Endothelial cell of umbilical vein (primary cell): Measurements from ENCODE around the gene PRKG1. TPM values are rescaled to one million over a fixed set of nuclear protein-coding genes. Genes with fewer than 3 reads are reported as not detected.

Source experiments
- BruUV-seq: library from RNA; stranded (reverse); fragments of 400-500 nt; replicated peaks from 2 replicates; lab custom pipeline; 2021; lab: Mats Ljungman, UMichigan
- CTCF ChIA-PET: fragments of 300-600, 350-600 bp; sonication (Branson Sonifier 250); formaldehyde crosslinking; loops from one replicate; lab custom pipeline; 2021; ENCODE audit warnings: antibody characterized with exemption, inconsistent platforms; lab: Charles Lee
- POLR2A ChIA-PET: fragments of 300-600, 350-600 bp; sonication (Branson Sonifier 250); formaldehyde crosslinking; loops from one replicate; lab custom pipeline; 2021; ENCODE audit warnings: antibody characterized with exemption, inconsistent platforms; lab: Charles Lee
- DNase-seq: peaks from one replicate; pipeline ENCODE4 v3.0.0-alpha.2; 2011; ENCODE audit warnings: low read depth, low spot score
- FAIRE-seq: peaks from 2 replicates; lab custom pipeline; 2011; peaks lifted over from hg19 to GRCh38; lab: Jason Lieb, UNC
- H2AFZ ChIP-seq: 2 replicates; pipeline ENCODE4 v1.6.0; 2012; ENCODE audit warnings: low read depth, low read length, control low read depth, inconsistent platforms
- H3K27ac ChIP-seq: 2 replicates; pipeline ENCODE4 v1.5.1; 2011; ENCODE audit warnings: low read depth, mild to moderate bottlenecking, control low read depth, low read length, moderate library complexity; ENCODE audit not compliant: insufficient read depth
- H3K27me3 ChIP-seq, 2 experiments: 2 replicates each; pipeline versions ENCODE4 v1.6.0 to v1.6.1; 2011; ENCODE audit warnings: low read length in 2 of 2, mixed read lengths in 1 of 2; ENCODE audit not compliant: control insufficient read depth in 2 of 2, insufficient read depth in 2 of 2
- H3K36me3 ChIP-seq, 2 experiments: 2 replicates in 1 of 2; 3 replicates in 1 of 2; pipeline ENCODE4 v1.5.1; 2011; ENCODE audit warnings: low read length in 2 of 2, mild to moderate bottlenecking in 1 of 2, moderate library complexity in 1 of 2; ENCODE audit not compliant: control insufficient read depth in 2 of 2, insufficient read depth in 2 of 2; ENCODE audit errors: extremely low read depth in 1 of 2
- H3K4me1 ChIP-seq: 3 replicates; pipeline ENCODE4 v1.5.1; 2011; ENCODE audit warnings: mild to moderate bottlenecking, low read length; ENCODE audit not compliant: control insufficient read depth, insufficient read depth; ENCODE audit errors: extremely low read depth
- H3K4me2 ChIP-seq: 2 replicates; pipeline ENCODE4 v1.6.1; 2011; ENCODE audit warnings: low read length, control low read depth, mixed read lengths; ENCODE audit not compliant: insufficient read depth
- H3K4me3 ChIP-seq, 3 experiments: fragments of 200-600 bp in 1 of 3; sonication (generic), shearing (Covaris generic) in 1 of 3; replicated peaks in 1 of 3; 2 replicates each; pipeline ENCODE4 v1.5.1; 2011 to 2016; ENCODE audit warnings: control low read depth in 3 of 3, low read length in 3 of 3, mild to moderate bottlenecking in 2 of 3, inconsistent platforms in 1 of 3, low read depth in 1 of 3, moderate library complexity in 1 of 3; ENCODE audit not compliant: insufficient read depth in 1 of 3
- H3K79me2 ChIP-seq: 2 replicates; pipeline ENCODE4 v1.6.0; 2012; ENCODE audit warnings: low read length, inconsistent platforms; ENCODE audit not compliant: control insufficient read depth, insufficient read depth
- H3K9ac ChIP-seq: replicated peaks from 2 replicates; pipeline ENCODE3; 2011; ENCODE audit warnings: low read length, control low read depth; ENCODE audit not compliant: insufficient read depth; ENCODE audit errors: extremely low read depth
- H3K9me1 ChIP-seq: replicated peaks from 3 replicates; pipeline ENCODE4 v1.6.0; 2011; ENCODE audit warnings: mild to moderate bottlenecking, low read length; ENCODE audit not compliant: control insufficient read depth, insufficient read depth; ENCODE audit errors: extremely low read depth
- H3K9me3 ChIP-seq: replicated peaks from 2 replicates; pipeline ENCODE4 v1.5.1; 2012; ENCODE audit warnings: low read length, inconsistent platforms; ENCODE audit not compliant: control insufficient read depth, insufficient read depth
- H4K20me1 ChIP-seq: replicated peaks from 2 replicates; pipeline ENCODE3; 2011; ENCODE audit warnings: mild to moderate bottlenecking, low read length; ENCODE audit not compliant: control insufficient read depth, insufficient read depth; ENCODE audit errors: extremely low read depth
- CTCF ChIP-seq, 2 donors: IDR thresholded peaks; 1 replicate in 1 of 2; 2 replicates in 1 of 2; pipeline ENCODE4 v1.5.1; 2011; ENCODE audit warnings: low read length in 2 of 2, mild to moderate bottlenecking in 2 of 2, moderate library complexity in 2 of 2, control low read depth in 1 of 2, inconsistent platforms in 1 of 2, low read depth in 1 of 2; ENCODE audit not compliant: insufficient read depth in 1 of 2; ENCODE audit errors: extremely low read depth in 1 of 2
- EZH2 ChIP-seq: IDR thresholded peaks from 2 replicates; pipeline ENCODE4 v1.6.1; 2012; ENCODE audit warnings: borderline replicate concordance, low read depth, mild to moderate bottlenecking, moderate library complexity, low read length, inconsistent platforms; ENCODE audit not compliant: severe bottlenecking
- FOS ChIP-seq: IDR thresholded peaks from 2 replicates; pipeline ENCODE4 v1.6.1; 2011; ENCODE audit warnings: mild to moderate bottlenecking, low read length, moderate library complexity, borderline replicate concordance; ENCODE audit not compliant: insufficient read depth
- GATA2 ChIP-seq: IDR thresholded peaks from 2 replicates; pipeline ENCODE4 v1.7.0; 2011; ENCODE audit warnings: low read depth, mild to moderate bottlenecking, moderate library complexity, mixed read lengths, low read length; ENCODE audit not compliant: insufficient read length, insufficient read depth
- JUN ChIP-seq: IDR thresholded peaks from 2 replicates; pipeline ENCODE4 v1.6.1; 2011; ENCODE audit warnings: borderline replicate concordance, low read depth; ENCODE audit not compliant: insufficient read length, insufficient read depth
- MAX ChIP-seq: IDR thresholded peaks from 2 replicates; pipeline ENCODE4 v1.6.1; 2011; ENCODE audit not compliant: insufficient read depth, insufficient read length
- MYC ChIP-seq: IDR thresholded peaks from one replicate; pipeline ENCODE4 v1.6.1; 2011; ENCODE audit warnings: mild to moderate bottlenecking, low read depth, low read length
- POLR2A ChIP-seq: IDR thresholded peaks from 2 replicates; pipeline ENCODE4 v1.6.1; 2012; ENCODE audit warnings: low read depth, mild to moderate bottlenecking, control low read depth, low read length
- POLR2AphosphoS5 ChIP-seq: IDR thresholded peaks from 2 replicates; pipeline ENCODE4 v1.6.1; 2012; ENCODE audit warnings: low read depth, mild to moderate bottlenecking, control low read depth, low read length, moderate library complexity; ENCODE audit not compliant: insufficient read depth
- dilution Hi-C: fragments of 300-500 bp; cut with MboI; formaldehyde crosslinking; loops from one replicate; pipeline ENCODE4 v1.15.0; 2019; ENCODE audit warnings: low sequenced_read_pairs; ENCODE audit not compliant: extremely low pct_ligation_motif_present
- intact Hi-C: fragments of 100-400 bp; cut with micrococcal nuclease; formaldehyde crosslinking; loops from one replicate; pipeline ENCODE4 v1.10.0; 2022
- polyA plus RNA-seq, 4 experiments: library from polyadenylated mRNA; depleted of rRNA in 3 of 4; stranded (reverse) in 3 of 4; unstranded in 1 of 4; fragments of >200 nt; gene quantifications; 2 replicates each; pipeline versions ENCODE4 v1.2.1 to v1.2.3, GENCODE V29; 2011 to 2012; ENCODE audit warnings: missing spikeins in 1 of 4
- total RNA-seq: library from RNA; stranded (reverse); gene quantifications from 2 replicates; pipeline ENCODE4 v1.2.3, GENCODE V29; 2021

The PRKG1 gene
- total and polyA plus RNA-seq, 2 donors (not counting 3 experiments of a cell fraction or from before 2014, with no cell fraction given): 0.01 to 0.18 TPM

- TF ChIP-seq EZH2 (no peak), POLR2A (no peak), MYC (no peak), GATA2 (no peak), FOS (no peak), JUN (no peak), MAX (no peak), CTCF (IDR thresholded peaks at IDR 0.05; ENCODE audit: extremely low read depth in 1 of 2, insufficient read depth in 1 of 2, low read depth in 1 of 2, low read length in 2 of 2) (no peak), POLR2AphosphoS5 (no peak)
- peaks cover 30 to 49% of the 10 kb centered on the region in 2 experiments for H3K27me3 ChIP-seq
- H4K20me1 ChIP-seq: no peaks in the 10 kb centered on the region
- dilution Hi-C loops (no loop called here), intact Hi-C loops (no loop called here)
- H2AFZ ChIP-seq: no peak overlapping the region
- no peaks in the 10 kb centered on the region for H3K9me3 ChIP-seq
- no peak overlapping the region for H3K4me3 ChIP-seq
- H3K9me1 ChIP-seq: no peaks in the 10 kb centered on the region
- peaks cover 5% of the 10 kb centered on the region for H3K4me1 ChIP-seq
- no peak overlapping the region for H3K4me2 ChIP-seq
- FAIRE-seq (no peak), DNase-seq (no peak)
- no TSS peak for BruUV-seq
- H3K36me3 ChIP-seq: no peaks in the 10 kb centered on the region
- no peak overlapping the region for H3K27ac ChIP-seq
- H3K79me2 ChIP-seq: no peaks in the 10 kb centered on the region
- ChIA-PET POLR2A (no interaction called here), CTCF (interaction anchor here (1.2 kb wide), 1 partner anchor 13 kb away, joined by 3 read pairs; no protein-coding TSS in a partner anchor)
- H3K9ac ChIP-seq: no peak overlapping the region
Measured at GRCh38 chr10:51077507-51077906, 3.2 kb downstream of the PRKG1 start.
